ENCODE results near the gene CNOT1.

CNOT1 gene

GRCh38 chr16:58542291-58542690 is 87.3 kb downstream of the CNOT1 start:
- Histone ChIP-seq H3K36me3 (ENCODE audit: control insufficient read depth, insufficient read depth, low read length) (peaks cover 99% of the 10 kb centered on the region), H3K9me3 (ENCODE audit: control insufficient read depth, insufficient read depth, low read depth, low read length) (no peaks in the 10 kb centered on the region), H3K4me3 (ENCODE audit: low read depth, low read length) (no peak overlapping the region), H3K9ac (ENCODE audit: low read length) (no peak overlapping the region), H3K4me1 (ENCODE audit: control insufficient read depth, insufficient read depth, low read length) (no peaks in the 10 kb centered on the region), H3K27me3 (ENCODE audit: control insufficient read depth, insufficient read depth, low read length) (no peaks in the 10 kb centered on the region), H3K27ac (ENCODE audit: low read depth, low read length) (no peak overlapping the region)

- H3K4me1 ChIP-seq (ENCODE audit: control insufficient read depth, insufficient read depth, low read length), result no peaks in the 10 kb centered on the region
- H3K4me3 ChIP-seq (ENCODE audit: low read depth, low read length), result no peak overlapping the region
- H3K36me3 ChIP-seq (ENCODE audit: control insufficient read depth, insufficient read depth, low read length), result peaks cover 99% of the 10 kb centered on the region
- no peak overlapping the region for H3K27ac ChIP-seq (ENCODE audit: low read depth, low read length)
- no peak overlapping the region for H3K9ac ChIP-seq (ENCODE audit: low read length)
- no peaks in the 10 kb centered on the region for H3K27me3 ChIP-seq (ENCODE audit: control insufficient read depth, insufficient read depth, low read length)
- H3K9me3 ChIP-seq (ENCODE audit: control insufficient read depth, insufficient read depth, low read depth, low read length), result no peaks in the 10 kb centered on the region
These were observed 87.9 kb downstream of the CNOT1 start for GRCh38 chr16:58541711-58542110.

- no peak overlapping the region for H3K27ac ChIP-seq (ENCODE audit: low read depth, low read length)
- H3K4me3 ChIP-seq (ENCODE audit: low read depth, low read length), result no peak overlapping the region
- H3K4me1 ChIP-seq (ENCODE audit: control insufficient read depth, insufficient read depth, low read length), result no peaks in the 10 kb centered on the region
- no peak overlapping the region for H3K9ac ChIP-seq (ENCODE audit: low read length)
- H3K36me3 ChIP-seq (ENCODE audit: control insufficient read depth, insufficient read depth, low read length), result peaks cover 97% of the 10 kb centered on the region
- H3K27me3 ChIP-seq (ENCODE audit: control insufficient read depth, insufficient read depth, low read length), result no peaks in the 10 kb centered on the region
- no peaks in the 10 kb centered on the region for H3K9me3 ChIP-seq (ENCODE audit: control insufficient read depth, insufficient read depth, low read depth, low read length)
These were observed 92.3 kb downstream of the CNOT1 start for GRCh38 chr16:58537124-58537906.

GRCh38 chr16:58536278-58536677 is 93.3 kb downstream of the CNOT1 start:
- Histone ChIP-seq H3K36me3 (ENCODE audit: control insufficient read depth, insufficient read depth, low read length) (peaks cover 97% of the 10 kb centered on the region), H3K9me3 (ENCODE audit: control insufficient read depth, insufficient read depth, low read depth, low read length) (no peaks in the 10 kb centered on the region), H3K27ac (ENCODE audit: low read depth, low read length) (no peak overlapping the region), H3K27me3 (ENCODE audit: control insufficient read depth, insufficient read depth, low read length) (no peaks in the 10 kb centered on the region), H3K4me3 (ENCODE audit: low read depth, low read length) (no peak overlapping the region), H3K9ac (ENCODE audit: low read length) (no peak overlapping the region), H3K4me1 (ENCODE audit: control insufficient read depth, insufficient read depth, low read length) (no peaks in the 10 kb centered on the region)

GRCh38 chr16:58535100-58535499 is 94.5 kb downstream of the CNOT1 start:
- H3K4me3 ChIP-seq (ENCODE audit: low read depth, low read length), result no peak overlapping the region
- peaks cover 97% of the 10 kb centered on the region for H3K36me3 ChIP-seq (ENCODE audit: control insufficient read depth, insufficient read depth, low read length)
- H3K4me1 ChIP-seq (ENCODE audit: control insufficient read depth, insufficient read depth, low read length), result no peaks in the 10 kb centered on the region
- no peak overlapping the region for H3K9ac ChIP-seq (ENCODE audit: low read length)
- H3K9me3 ChIP-seq (ENCODE audit: control insufficient read depth, insufficient read depth, low read depth, low read length), result no peaks in the 10 kb centered on the region
- H3K27ac ChIP-seq (ENCODE audit: low read depth, low read length), result no peak overlapping the region
- no peaks in the 10 kb centered on the region for H3K27me3 ChIP-seq (ENCODE audit: control insufficient read depth, insufficient read depth, low read length)

GRCh38 chr16:58533751-58534470 is 95.7 kb downstream of the CNOT1 start:
- H3K4me3 ChIP-seq (ENCODE audit: low read depth, low read length), result no peak overlapping the region
- no peak overlapping the region for H3K27ac ChIP-seq (ENCODE audit: low read depth, low read length)
- H3K9ac ChIP-seq (ENCODE audit: low read length), result no peak overlapping the region
- H3K9me3 ChIP-seq (ENCODE audit: control insufficient read depth, insufficient read depth, low read depth, low read length), result no peaks in the 10 kb centered on the region
- H3K27me3 ChIP-seq (ENCODE audit: control insufficient read depth, insufficient read depth, low read length), result no peaks in the 10 kb centered on the region
- H3K36me3 ChIP-seq (ENCODE audit: control insufficient read depth, insufficient read depth, low read length), result peaks cover 97% of the 10 kb centered on the region
- H3K4me1 ChIP-seq (ENCODE audit: control insufficient read depth, insufficient read depth, low read length), result no peaks in the 10 kb centered on the region

- Histone ChIP-seq H3K36me3 (ENCODE audit: control insufficient read depth, insufficient read depth, low read length) (peaks cover 97% of the 10 kb centered on the region), H3K27ac (ENCODE audit: low read depth, low read length) (no peak overlapping the region), H3K4me1 (ENCODE audit: control insufficient read depth, insufficient read depth, low read length) (no peaks in the 10 kb centered on the region), H3K4me3 (ENCODE audit: low read depth, low read length) (no peak overlapping the region), H3K9me3 (ENCODE audit: control insufficient read depth, insufficient read depth, low read depth, low read length) (no peaks in the 10 kb centered on the region), H3K27me3 (ENCODE audit: control insufficient read depth, insufficient read depth, low read length) (no peaks in the 10 kb centered on the region), H3K9ac (ENCODE audit: low read length) (no peak overlapping the region)
These were observed 97.2 kb downstream of the CNOT1 start for GRCh38 chr16:58532414-58532813.

GRCh38 chr16:58530179-58530578 is 99.4 kb downstream of the CNOT1 start:
- no peak overlapping the region for H3K27ac ChIP-seq (ENCODE audit: low read depth, low read length)
- no peaks in the 10 kb centered on the region for H3K9me3 ChIP-seq (ENCODE audit: control insufficient read depth, insufficient read depth, low read depth, low read length)
- no peaks in the 10 kb centered on the region for H3K4me1 ChIP-seq (ENCODE audit: control insufficient read depth, insufficient read depth, low read length)

GRCh38 chr16:58519707-58520106 is 109.9 kb downstream of the CNOT1 start:
- Histone ChIP-seq H3K9ac (ENCODE audit: low read length) (no peak overlapping the region), H3K27ac (ENCODE audit: low read depth, low read length) (no peak overlapping the region), H3K27me3 (ENCODE audit: control insufficient read depth, insufficient read depth, low read length) (no peaks in the 10 kb centered on the region), H3K4me1 (ENCODE audit: control insufficient read depth, insufficient read depth, low read length) (peaks cover 6% of the 10 kb centered on the region), H3K9me3 (ENCODE audit: control insufficient read depth, insufficient read depth, low read depth, low read length) (no peaks in the 10 kb centered on the region), H3K4me3 (ENCODE audit: low read depth, low read length) (no peak overlapping the region), H3K36me3 (ENCODE audit: control insufficient read depth, insufficient read depth, low read length) (peaks cover 84% of the 10 kb centered on the region)

More at GRCh38 chr16:58530179-58530578, 99.4 kb downstream of the CNOT1 start:
- H3K27me3 ChIP-seq (ENCODE audit: control insufficient read depth, insufficient read depth, low read length), result no peaks in the 10 kb centered on the region
- H3K9ac ChIP-seq (ENCODE audit: low read length), result no peak overlapping the region
- H3K4me3 ChIP-seq (ENCODE audit: low read depth, low read length), result no peak overlapping the region
- H3K36me3 ChIP-seq (ENCODE audit: control insufficient read depth, insufficient read depth, low read length), result peaks cover 99% of the 10 kb centered on the region

- Histone ChIP-seq H3K27ac (ENCODE audit: low read depth, low read length) (no peak overlapping the region), H3K4me3 (ENCODE audit: low read depth, low read length) (no peak overlapping the region), H3K4me1 (ENCODE audit: control insufficient read depth, insufficient read depth, low read length) (peaks cover 6% of the 10 kb centered on the region), H3K36me3 (ENCODE audit: control insufficient read depth, insufficient read depth, low read length) (peaks cover 77% of the 10 kb centered on the region), H3K9me3 (ENCODE audit: control insufficient read depth, insufficient read depth, low read depth, low read length) (no peaks in the 10 kb centered on the region), H3K27me3 (ENCODE audit: control insufficient read depth, insufficient read depth, low read length) (no peaks in the 10 kb centered on the region), H3K9ac (ENCODE audit: low read length) (no peak overlapping the region)
These were observed 110.7 kb downstream of the CNOT1 start for GRCh38 chr16:58518980-58519368.

All from HUES6 (cell line).